SK-N-SH treated with all-trans-retinoic acid at 6 μM for 48 hours (cell line): ENCODE data around the gene COL6A1.

Experiments used
- ATAC-seq: fragments of 200-7000 bp; cut with Tn5 transposase; 3 replicates; pipeline ENCODE4 v1.9.1; 2020; ENCODE audit warnings: mild to moderate bottlenecking, moderate library complexity
- CREB5 ChIP-seq: fragments of 250-450 bp; sonication (Bioruptor Pico); IDR thresholded peaks from 2 replicates; pipeline ENCODE4 v1.5.1; 2020; ENCODE audit warnings: low read depth, mild to moderate bottlenecking, moderate library complexity
- CSDC2 ChIP-seq: fragments of 250-450 bp; sonication (Bioruptor Pico); IDR thresholded peaks from 2 replicates; pipeline ENCODE4 v1.5.0; 2020; ENCODE audit warnings: mild to moderate bottlenecking, moderate library complexity
- CSRNP3 ChIP-seq: fragments of 250-450 bp; sonication (Bioruptor Pico); IDR thresholded peaks from 2 replicates; pipeline ENCODE4 v1.5.1; 2021; ENCODE audit warnings: mild to moderate bottlenecking, moderate library complexity
- ESRRG ChIP-seq: fragments of 250-450 bp; sonication (Bioruptor Pico); IDR thresholded peaks from 2 replicates; pipeline ENCODE4 v1.6.1; 2021; ENCODE audit warnings: mild to moderate bottlenecking
- GLIS3 ChIP-seq: fragments of 250-450 bp; sonication (Bioruptor Pico); IDR thresholded peaks from 2 replicates; pipeline ENCODE4 v1.5.0; 2020; ENCODE audit warnings: mild to moderate bottlenecking, moderate library complexity
- OSR1 ChIP-seq: fragments of 250-450 bp; sonication (Bioruptor Pico); IDR thresholded peaks from 2 replicates; pipeline ENCODE4 v1.8.0; 2022; ENCODE audit warnings: moderate library complexity, mild to moderate bottlenecking, inconsistent platforms
- PPARA ChIP-seq: fragments of 250-450 bp; sonication (Bioruptor Pico); IDR thresholded peaks from 2 replicates; pipeline ENCODE4 v1.5.0; 2020; ENCODE audit warnings: mild to moderate bottlenecking, borderline replicate concordance
- RARB ChIP-seq: fragments of 250-450 bp; sonication (Bioruptor Pico); IDR thresholded peaks from 2 replicates; pipeline ENCODE4 v1.8.0; 2021; ENCODE audit warnings: mild to moderate bottlenecking, moderate library complexity
- SNAI2 ChIP-seq: fragments of 250-450 bp; sonication (Bioruptor Pico); IDR thresholded peaks from 2 replicates; pipeline ENCODE4 v1.5.0; 2020; ENCODE audit warnings: mild to moderate bottlenecking, moderate library complexity
- TCF4 ChIP-seq: fragments of 250-450 bp; sonication (Bioruptor Pico); IDR thresholded peaks from 2 replicates; pipeline ENCODE4 v1.8.0; 2021; ENCODE audit warnings: mild to moderate bottlenecking, moderate library complexity, borderline replicate concordance
- TOX ChIP-seq: fragments of 250-450 bp; sonication (Bioruptor Pico); IDR thresholded peaks from 2 replicates; pipeline ENCODE4 v1.8.0; 2021; ENCODE audit warnings: mild to moderate bottlenecking, moderate library complexity, borderline replicate concordance
- TSHZ2 ChIP-seq: fragments of 250-450 bp; sonication (Bioruptor Pico); IDR thresholded peaks from 2 replicates; pipeline ENCODE4 v1.5.0; 2020; ENCODE audit warnings: mild to moderate bottlenecking, moderate library complexity
- ZC3H10 ChIP-seq: fragments of 250-450 bp; sonication (Bioruptor Pico); IDR thresholded peaks from 2 replicates; pipeline ENCODE4 v1.5.1; 2021; ENCODE audit warnings: mild to moderate bottlenecking, moderate library complexity
- ZFP3 ChIP-seq: fragments of 250-450 bp; sonication (Bioruptor Pico); IDR thresholded peaks from 2 replicates; pipeline ENCODE4 v1.5.0; 2020; ENCODE audit warnings: mild to moderate bottlenecking, moderate library complexity
- ZFP30 ChIP-seq: fragments of 450-650 bp; formaldehyde crosslinking; IDR thresholded peaks from 2 replicates; pipeline ENCODE4 v1.5.0; 2022; ENCODE audit warnings: mild to moderate bottlenecking, moderate library complexity
- ZNF565 ChIP-seq: fragments of 450-650 bp; formaldehyde crosslinking; conservative IDR thresholded peaks from 2 replicates; pipeline ENCODE4 v1.5.0; 2020; ENCODE audit warnings: low read depth, mild to moderate bottlenecking, moderate library complexity
- ZNF70 ChIP-seq: fragments of 450-650 bp; formaldehyde crosslinking; IDR thresholded peaks from 2 replicates; pipeline ENCODE4 v1.5.0; 2020; ENCODE audit warnings: mild to moderate bottlenecking, moderate library complexity

The COL6A1 gene

GRCh38 chr21:45999581-46000181 is 18.1 kb downstream of the COL6A1 start:
- TF ChIP-seq RARB (CRISPR knock-in tag), result no peak
- TF ChIP-seq CREB5, result no peak
- TF ChIP-seq ESRRG (CRISPR knock-in tag), result no peak
- no peak for TF ChIP-seq OSR1 (CRISPR knock-in tag)
- no peak for TF ChIP-seq PPARA
- TF ChIP-seq ZNF565, result no peak
- no peak for TF ChIP-seq ZFP30 (CRISPR knock-in tag)
- TF ChIP-seq, all 23 proteins: peak for 0
- no peak for ATAC-seq

GRCh38 chr21:46000182-46000730 is 18.7 kb downstream of the COL6A1 start:
- no peak for TF ChIP-seq PPARA
- TF ChIP-seq ZNF565, result no peak
- TF ChIP-seq OSR1 (CRISPR knock-in tag), result no peak
- no peak for TF ChIP-seq SNAI2 (CRISPR knock-in tag)
- TF ChIP-seq TCF4, result no peak
- TF ChIP-seq CSDC2, result no peak
- no peak for TF ChIP-seq ZFP3 (CRISPR knock-in tag)
- TF ChIP-seq TOX, result no peak
- no peak for TF ChIP-seq CSRNP3 (CRISPR knock-in tag)
- no peak for TF ChIP-seq TSHZ2 (CRISPR knock-in tag)
- TF ChIP-seq ESRRG (CRISPR knock-in tag), result no peak
- TF ChIP-seq ZC3H10 (CRISPR knock-in tag), result no peak
- ATAC-seq, result no peak

GRCh38 chr21:46000731-46001641 is 19.4 kb downstream of the COL6A1 start:
- no peak for ATAC-seq
- TF ChIP-seq ZNF565 (no peak), ZC3H10 (CRISPR knock-in tag) (no peak), CREB5 (no peak), GLIS3 (CRISPR knock-in tag) (no peak), ZNF70 (CRISPR knock-in tag) (no peak), TSHZ2 (CRISPR knock-in tag) (no peak), CSRNP3 (CRISPR knock-in tag) (no peak)
- TF ChIP-seq, all 23 proteins: peak for 0
